ENCODE data around the gene ANKRD9.

ANKRD9 gene

DNA sequence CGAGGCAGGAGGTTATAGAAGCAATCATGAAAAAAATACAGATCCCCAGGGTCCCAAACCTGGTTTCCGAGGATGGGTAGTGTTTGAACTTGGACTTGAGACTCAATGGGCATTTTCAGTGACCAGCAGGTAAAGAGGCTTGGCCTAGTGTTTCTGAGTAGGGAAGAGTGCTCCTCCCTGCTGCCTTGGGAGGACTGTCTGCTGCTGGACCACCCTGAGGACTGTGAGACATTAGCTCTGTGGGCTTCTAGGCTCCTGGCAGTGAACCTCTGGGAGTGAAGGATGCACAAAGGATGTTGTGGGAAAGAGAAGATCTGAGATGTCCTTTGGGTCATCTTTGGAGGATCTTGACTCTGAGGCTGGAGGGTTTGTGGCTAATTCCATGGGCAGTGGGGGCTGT lies 30.5 kb downstream of the ANKRD9 start:
- Histone ChIP-seq H3K27me3 (no peaks in the 10 kb centered on the region), H3K36me3 (no peaks in the 10 kb centered on the region), H3K9me3 (no peaks in the 10 kb centered on the region), H3K4me1 (no peaks in the 10 kb centered on the region), H3K4me3 (ENCODE audit: low read depth, low read length) (no peak overlapping the region)
- no peak for DNase-seq
- TF ChIP-seq, protein P1, sequence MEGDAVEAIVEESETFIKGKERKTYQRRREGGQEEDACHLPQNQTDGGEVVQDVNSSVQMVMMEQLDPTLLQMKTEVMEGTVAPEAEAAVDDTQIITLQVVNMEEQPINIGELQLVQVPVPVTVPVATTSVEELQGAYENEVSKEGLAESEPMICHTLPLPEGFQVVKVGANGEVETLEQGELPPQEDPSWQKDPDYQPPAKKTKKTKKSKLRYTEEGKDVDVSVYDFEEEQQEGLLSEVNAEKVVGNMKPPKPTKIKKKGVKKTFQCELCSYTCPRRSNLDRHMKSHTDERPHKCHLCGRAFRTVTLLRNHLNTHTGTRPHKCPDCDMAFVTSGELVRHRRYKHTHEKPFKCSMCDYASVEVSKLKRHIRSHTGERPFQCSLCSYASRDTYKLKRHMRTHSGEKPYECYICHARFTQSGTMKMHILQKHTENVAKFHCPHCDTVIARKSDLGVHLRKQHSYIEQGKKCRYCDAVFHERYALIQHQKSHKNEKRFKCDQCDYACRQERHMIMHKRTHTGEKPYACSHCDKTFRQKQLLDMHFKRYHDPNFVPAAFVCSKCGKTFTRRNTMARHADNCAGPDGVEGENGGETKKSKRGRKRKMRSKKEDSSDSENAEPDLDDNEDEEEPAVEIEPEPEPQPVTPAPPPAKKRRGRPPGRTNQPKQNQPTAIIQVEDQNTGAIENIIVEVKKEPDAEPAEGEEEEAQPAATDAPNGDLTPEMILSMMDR (IDR thresholded peaks at IDR 0.05; ENCODE audit: low read depth, low read length): no peak

DNA sequence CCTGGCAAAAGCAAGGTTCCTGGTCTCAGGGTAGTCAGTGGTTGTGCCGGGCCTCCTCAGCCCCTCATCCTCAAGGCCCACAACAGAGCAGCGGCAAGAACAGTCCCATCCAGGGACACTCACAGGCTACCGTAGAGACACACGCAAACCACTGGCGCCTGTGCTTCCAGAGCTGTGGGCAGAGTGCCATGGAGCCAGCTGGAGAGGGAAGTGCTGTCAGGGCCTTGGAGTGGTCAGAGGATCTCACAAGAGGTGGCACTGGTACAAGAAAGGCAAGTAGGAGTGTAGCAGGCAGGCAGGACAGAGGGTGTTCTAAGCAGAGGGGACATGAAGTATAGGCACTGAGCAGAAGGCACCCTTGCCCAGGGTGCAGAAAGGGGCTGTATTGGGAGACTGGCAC lies 34.6 kb downstream of the ANKRD9 start:
- no peak overlapping the region for H3K4me3 ChIP-seq (ENCODE audit: low read depth, low read length)
- peak; percentile 68 for DNase-seq
- no peaks in the 10 kb centered on the region for H3K9me3 ChIP-seq

DNA sequence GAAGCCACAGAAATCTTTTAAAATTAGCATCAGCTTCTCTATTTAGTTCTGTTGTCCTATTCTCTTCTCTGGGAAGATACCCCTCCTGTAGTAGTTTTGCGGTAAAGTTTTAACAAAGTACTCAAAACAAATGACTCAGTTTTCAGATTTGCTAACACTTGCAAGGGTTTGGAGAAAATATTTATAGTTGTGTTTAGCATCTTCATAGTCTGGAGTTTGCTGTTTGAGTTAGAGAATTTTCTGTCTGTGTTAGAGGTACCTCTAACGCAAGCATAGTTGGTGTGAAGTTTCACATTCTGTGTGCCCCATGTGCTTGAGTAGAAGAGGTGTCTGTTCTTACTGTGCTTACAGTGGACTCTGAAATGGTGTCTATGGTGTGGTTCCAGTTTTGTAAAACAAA lies 36.0 kb downstream of the ANKRD9 start:
- TF ChIP-seq, protein P1 (IDR thresholded peaks at IDR 0.05; ENCODE audit: low read depth, low read length): no peak
- Histone ChIP-seq H3K4me3 (ENCODE audit: low read depth, low read length) (no peak overlapping the region), H3K27me3 (no peaks in the 10 kb centered on the region), H3K36me3 (no peaks in the 10 kb centered on the region), H3K9me3 (no peaks in the 10 kb centered on the region), H3K4me1 (no peaks in the 10 kb centered on the region)
- no peak for DNase-seq

More for the DNA sequence above, 34.6 kb downstream of the ANKRD9 start:
- Histone ChIP-seq H3K36me3 (no peaks in the 10 kb centered on the region), H3K27me3 (no peaks in the 10 kb centered on the region), H3K4me1 (no peaks in the 10 kb centered on the region)
- TF ChIP-seq, protein P1 (IDR thresholded peaks at IDR 0.05; ENCODE audit: low read depth, low read length): no peak

DNA sequence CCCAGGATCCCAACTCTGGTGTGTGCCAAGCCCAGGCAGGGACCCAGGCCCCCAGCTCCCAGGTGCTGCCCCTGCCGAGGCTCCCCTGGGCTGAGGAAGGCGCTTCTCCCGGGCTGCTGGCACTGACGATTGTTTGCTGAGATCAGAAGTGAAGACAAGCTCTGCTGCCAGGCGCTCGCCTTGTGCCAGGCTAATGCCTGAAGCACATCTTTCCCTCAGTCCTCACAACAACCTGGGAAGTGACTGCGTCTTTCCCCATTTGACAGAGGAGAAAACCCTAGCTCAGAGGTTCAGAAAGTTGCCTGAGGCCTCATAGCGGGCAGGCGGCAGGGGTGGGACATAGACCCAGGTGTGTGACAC lies 36.8 kb downstream of the ANKRD9 start:
- Histone ChIP-seq H3K4me3 (ENCODE audit: low read depth, low read length) (no peak overlapping the region), H3K4me1 (no peaks in the 10 kb centered on the region), H3K9me3 (no peaks in the 10 kb centered on the region), H3K36me3 (no peaks in the 10 kb centered on the region), H3K27me3 (no peaks in the 10 kb centered on the region)
- no peak for DNase-seq
- TF ChIP-seq, protein P1 (IDR thresholded peaks at IDR 0.05; ENCODE audit: low read depth, low read length): no peak

DNA sequence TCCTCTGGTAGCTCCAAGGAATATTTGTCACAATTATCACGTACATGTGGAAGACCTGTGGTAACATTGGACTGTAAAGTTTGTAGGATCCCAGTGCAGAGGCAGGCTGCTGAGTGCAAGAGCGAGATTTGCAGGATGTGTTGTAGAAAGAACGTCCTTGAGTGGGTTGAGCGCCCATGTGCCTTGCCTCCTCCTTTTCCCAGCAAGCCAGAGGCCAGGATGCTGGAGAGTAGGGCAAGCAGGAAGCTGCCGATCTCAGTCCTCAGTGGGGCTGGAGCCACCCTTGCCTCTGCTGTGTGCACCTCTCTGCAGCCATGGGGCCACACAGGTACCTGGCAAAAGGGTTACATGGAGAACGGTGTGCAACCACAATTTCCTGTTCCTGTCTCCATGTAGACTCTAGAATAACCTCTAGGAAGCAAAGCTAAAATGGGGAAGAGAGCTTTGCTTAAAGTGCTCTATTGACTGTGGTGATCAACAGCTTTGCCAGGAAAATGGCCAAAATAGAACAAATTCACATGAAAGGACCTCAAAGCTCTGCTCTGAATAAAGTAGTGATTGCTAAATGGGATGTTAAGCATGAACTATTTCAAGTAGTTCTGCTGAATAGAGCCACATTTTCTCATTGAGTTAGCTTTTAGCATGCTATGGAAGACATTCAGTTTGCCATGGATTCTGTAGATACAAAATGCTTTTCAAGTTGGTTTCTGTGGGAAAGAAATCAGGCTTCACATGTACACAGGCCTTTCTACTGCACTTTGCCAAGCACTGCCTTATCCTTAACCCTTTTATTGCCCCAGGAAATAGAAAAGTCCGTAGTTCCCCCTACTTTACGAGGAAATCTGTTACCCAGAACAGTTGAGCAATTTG lies 37.4 kb downstream of the ANKRD9 start:
- Histone ChIP-seq H3K4me1 (no peaks in the 10 kb centered on the region), H3K9me3 (no peaks in the 10 kb centered on the region), H3K4me3 (ENCODE audit: low read depth, low read length) (no peak overlapping the region), H3K27me3 (no peaks in the 10 kb centered on the region), H3K36me3 (no peaks in the 10 kb centered on the region)
- TF ChIP-seq, protein P1 (IDR thresholded peaks at IDR 0.05; ENCODE audit: low read depth, low read length): no peak
- DNase-seq: no peak

DNA sequence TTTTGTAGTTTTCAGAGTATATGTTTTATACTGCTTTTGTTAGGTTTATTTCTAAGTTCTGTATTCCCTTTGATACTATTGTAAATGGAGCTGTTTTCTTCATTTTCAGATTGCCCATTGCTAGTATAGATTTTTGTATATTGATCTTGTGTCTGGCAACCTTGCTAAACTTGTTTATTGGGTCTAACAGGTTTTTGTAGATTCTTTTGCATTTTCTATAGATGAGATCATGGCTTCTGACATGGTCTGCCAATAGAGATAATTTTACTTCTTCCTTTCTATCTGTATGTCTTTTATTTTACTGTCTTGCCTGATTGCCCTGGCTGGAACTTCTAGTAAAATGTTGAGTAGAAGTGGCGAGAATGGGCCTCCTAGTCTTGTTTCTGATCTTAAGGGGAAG lies 40.3 kb downstream of the ANKRD9 start:
- Histone ChIP-seq H3K4me1 (no peaks in the 10 kb centered on the region), H3K36me3 (no peaks in the 10 kb centered on the region), H3K4me3 (ENCODE audit: low read depth, low read length) (no peak overlapping the region), H3K27me3 (no peaks in the 10 kb centered on the region), H3K9me3 (no peaks in the 10 kb centered on the region)
- TF ChIP-seq, protein P1 (IDR thresholded peaks at IDR 0.05; ENCODE audit: low read depth, low read length): no peak
- DNase-seq: no peak
